Activated B cell treated with CpG ODN at 0.5 μM for 24 hours (primary cell): ENCODE measurements around the gene EPN2. TPM values are rescaled to one million over a fixed set of nuclear protein-coding genes. Genes with fewer than 3 reads are reported as not detected.

ENCODE experiments used
- ATAC-seq: fragments of 200-7000 bp; cut with Tn5 transposase; one replicate; pipeline ENCODE4 v1.10.0; 2021; ENCODE audit warnings: low read depth, mild to moderate bottlenecking, moderate library complexity
- CTCF ChIA-PET: fragments of 350-600 bp; sonication (Branson Sonifier 250); formaldehyde crosslinking; loops from one replicate; lab custom pipeline; 2021; ENCODE audit warnings: antibody characterized with exemption; lab: Charles Lee
- POLR2A ChIA-PET: fragments of 350-600 bp; sonication (Branson Sonifier 250); formaldehyde crosslinking; loops from one replicate; lab custom pipeline; 2021; ENCODE audit warnings: antibody characterized with exemption; lab: Charles Lee
- DNase-seq: peaks from one replicate; pipeline ENCODE4 v3.0.0; 2022
- H3K27ac Mint-ChIP-seq: one replicate; pipeline ENCODE4 v1.8.0; 2020; ENCODE audit warnings: mixed read lengths
- H3K27me3 Mint-ChIP-seq: one replicate; pipeline ENCODE4 v1.8.0; 2021; ENCODE audit warnings: mixed read lengths
- H3K36me3 Mint-ChIP-seq: one replicate; pipeline ENCODE4 v1.8.0; 2021; ENCODE audit warnings: low read depth, mixed read lengths
- H3K4me1 Mint-ChIP-seq: one replicate; pipeline ENCODE4 v1.8.0; 2021; ENCODE audit warnings: mixed read lengths
- H3K4me3 Mint-ChIP-seq: one replicate; pipeline ENCODE4 v1.8.0; 2020; ENCODE audit warnings: mild to moderate bottlenecking, mixed read lengths
- H3K9me3 Mint-ChIP-seq: one replicate; pipeline ENCODE4 v1.8.0; 2020; ENCODE audit warnings: mixed read lengths
- CTCF ChIP-seq: fragments of 200-600 bp; IDR thresholded peaks from one replicate; pipeline ENCODE4 v1.8.0; 2022; ENCODE audit warnings: antibody characterized with exemption, mild to moderate bottlenecking
- intact Hi-C: fragments of 100-400 bp; cut with micrococcal nuclease; formaldehyde crosslinking; loops from one replicate; pipeline ENCODE4 v1.15.1; 2024
- total RNA-seq: library from RNA; stranded (reverse); gene quantifications from 2 replicates; pipeline ENCODE4 v1.2.3, GENCODE V29; 2022

EPN2 gene
- total RNA-seq, 1 donor from 2014 or later, result 16.6 TPM

GRCh38 chr17:19362277-19363113 lies 125.3 kb downstream of the EPN2 start, which contains the start of gene B9D1:
Gene B9D1 (minus strand): TSS chr17:19362723. CDS start chr17:19362569, 154 bp downstream.
- ChIA-PET POLR2A (interaction anchor here (1.0 to 2.7 kb wide), 6 partner anchors 15 to 400 kb away, joined by 3 to 38 read pairs (median 4); partner anchors contain the start of gene MAPK7), CTCF (interaction anchor here (0.6 to 4.5 kb wide), 28 partner anchors 8 to 419 kb away, joined by 3 to 76 read pairs (median 4); partner anchors contain the start of genes ALDH3A2 and MAPK7)
- TF ChIP-seq CTCF, result peak; percentile 98
- peak; percentile 85 for DNase-seq
- intact Hi-C loops, result loop anchor here (1.0 kb wide), 5 partner anchors 16 to 404 kb away; partner anchors contain the start of gene MAPK7
- H3K27ac Mint-ChIP-seq, result peak within 1 kb of the TSS; percentile 87
- ATAC-seq, result peak; percentile 92
- no peaks in the 10 kb centered on the region for H3K36me3 Mint-ChIP-seq
- H3K4me3 Mint-ChIP-seq, result peak within 1 kb of the TSS; percentile 93
- peaks cover 7% of the 10 kb centered on the region for H3K4me1 Mint-ChIP-seq
- H3K27me3 Mint-ChIP-seq, result peaks cover 4% of the 10 kb centered on the region
- no peaks in the 10 kb centered on the region for H3K9me3 Mint-ChIP-seq

- DNase-seq (no peak), ATAC-seq (no peak)
- H3K27me3 Mint-ChIP-seq, result peaks cover 4% of the 10 kb centered on the region
- intact Hi-C loops, result loop anchor here (1.0 kb wide), 1 partner anchor 399 kb away; no protein-coding TSS in a partner anchor
- TF ChIP-seq CTCF, result peak; percentile 16
- no peaks in the 10 kb centered on the region for H3K36me3 Mint-ChIP-seq
- H3K9me3 Mint-ChIP-seq, result no peaks in the 10 kb centered on the region
- ChIA-PET POLR2A (interaction anchor here (1.0 to 2.7 kb wide), 6 partner anchors 15 to 399 kb away, joined by 3 to 38 read pairs (median 4); partner anchors contain the start of gene MAPK7), CTCF (interaction anchor here (0.6 to 4.5 kb wide), 26 partner anchors 8 to 404 kb away, joined by 3 to 76 read pairs (median 4); partner anchors contain the start of genes ALDH3A2 and MAPK7)
- peaks cover 8% of the 10 kb centered on the region for H3K4me1 Mint-ChIP-seq
- H3K27ac Mint-ChIP-seq, result no peak overlapping the region
- H3K4me3 Mint-ChIP-seq, result peak overlapping the region; percentile 93
Measured at GRCh38 chr17:19363114-19363438, 125.9 kb downstream of the EPN2 start.

DNA sequence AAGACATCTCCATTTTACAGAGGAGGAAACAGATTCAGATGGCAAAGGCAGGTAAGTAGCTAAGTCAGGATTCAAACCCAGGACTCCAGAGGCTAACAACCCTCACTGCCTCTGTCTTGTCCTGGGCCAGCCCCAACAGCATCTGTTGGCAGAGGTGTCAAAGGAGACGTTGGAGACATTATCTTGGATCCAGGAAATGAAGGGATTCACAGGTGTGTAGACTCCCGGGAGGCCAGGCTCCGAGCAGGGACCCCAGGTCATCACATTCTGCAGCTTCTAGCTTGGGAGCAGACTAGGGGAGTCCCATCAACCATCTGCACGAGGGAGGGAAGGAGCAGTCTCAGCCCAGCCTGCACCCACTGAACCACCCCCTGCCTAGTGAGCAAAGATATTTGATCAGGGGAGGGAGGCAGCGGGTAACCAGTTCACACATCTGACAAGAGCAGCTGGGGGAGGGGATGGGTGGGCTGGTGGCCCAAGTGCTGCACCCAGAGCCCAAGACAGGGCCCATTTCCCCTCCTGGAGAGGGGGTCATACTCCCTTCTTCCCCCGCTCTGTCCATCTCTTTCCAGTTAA lies 126.4 kb downstream of the EPN2 start:
- ATAC-seq (no peak), DNase-seq (no peak)
- peaks cover 8% of the 10 kb centered on the region for H3K4me1 Mint-ChIP-seq
- H3K9me3 Mint-ChIP-seq, result no peaks in the 10 kb centered on the region
- H3K27ac Mint-ChIP-seq, result no peak overlapping the region
- CTCF ChIA-PET, result interaction anchor here (0.6 to 4.5 kb wide), 23 partner anchors 11 to 404 kb away, joined by 3 to 76 read pairs (median 5); partner anchors contain the start of genes ALDH3A2 and MAPK7
- H3K27me3 Mint-ChIP-seq, result peaks cover 4% of the 10 kb centered on the region
- H3K4me3 Mint-ChIP-seq, result no peak overlapping the region
- intact Hi-C loops, result loop anchor here (1.0 kb wide), 1 partner anchor 399 kb away; no protein-coding TSS in a partner anchor
- POLR2A ChIA-PET, result interaction anchor here (1.1 to 2.7 kb wide), 3 partner anchors 14 to 399 kb away, joined by 4 to 38 read pairs (median 5); partner anchors contain the start of gene MAPK7
- no peaks in the 10 kb centered on the region for H3K36me3 Mint-ChIP-seq
- no peak for TF ChIP-seq CTCF

DNA sequence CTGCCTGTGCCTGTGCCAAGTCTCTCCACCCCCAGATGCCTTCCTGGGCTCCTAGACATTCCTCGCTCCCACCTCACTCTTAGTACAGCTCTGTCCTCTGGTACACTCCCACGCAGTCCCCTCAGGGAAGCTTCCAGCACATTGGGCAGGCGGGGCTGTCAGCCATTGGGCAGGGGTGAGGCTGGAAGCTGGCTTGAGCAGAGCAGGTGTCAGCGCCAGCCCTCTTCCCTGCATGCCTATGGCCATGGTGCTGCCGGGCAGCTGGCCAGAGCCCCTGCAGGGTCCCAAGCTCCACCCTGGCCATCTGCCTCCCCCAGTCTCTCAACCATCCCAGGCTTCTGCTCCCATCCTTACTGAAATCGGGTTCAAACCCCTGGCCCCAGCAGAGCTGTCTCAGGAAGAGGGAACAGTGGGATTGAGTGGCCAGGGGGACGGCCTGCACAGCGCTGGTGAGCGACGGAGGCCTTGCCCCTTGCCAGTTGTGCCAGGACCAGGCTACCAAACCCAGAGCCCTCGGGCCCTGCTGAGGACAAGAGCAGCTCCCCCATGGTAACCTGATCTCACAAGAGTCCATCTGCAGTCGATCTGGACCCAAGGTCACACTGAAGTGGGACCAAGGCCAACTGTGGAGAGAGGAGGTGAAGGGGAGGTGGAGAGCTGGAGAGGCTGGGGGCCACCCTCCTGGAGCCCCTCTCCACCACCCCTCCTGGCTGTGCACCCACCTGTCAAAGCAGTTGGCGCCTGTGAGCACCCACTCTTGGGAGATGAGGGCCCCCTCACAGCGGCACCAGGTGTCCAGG lies 127.7 kb downstream of the EPN2 start:
- intact Hi-C loops, result no loop called here

More for the DNA sequence above, 127.7 kb downstream of the EPN2 start:
- H3K4me3 Mint-ChIP-seq, result no peak overlapping the region
- no peak overlapping the region for H3K27ac Mint-ChIP-seq
- no peak for TF ChIP-seq CTCF
- H3K36me3 Mint-ChIP-seq, result no peaks in the 10 kb centered on the region
- CTCF ChIA-PET, result interaction anchor here (0.9 to 4.5 kb wide), 5 partner anchors 13 to 402 kb away, joined by 3 to 50 read pairs (median 14); partner anchors contain the start of gene MAPK7
- H3K4me1 Mint-ChIP-seq, result peaks cover 22% of the 10 kb centered on the region
- H3K27me3 Mint-ChIP-seq, result no peaks in the 10 kb centered on the region
- DNase-seq (no peak), ATAC-seq (no peak)
- POLR2A ChIA-PET, result interaction anchor here (1.3 kb wide), 1 partner anchor 13 kb away, joined by 4 read pairs; no protein-coding TSS in a partner anchor
- H3K9me3 Mint-ChIP-seq, result no peaks in the 10 kb centered on the region
